HG03378 (cell line): ENCODE measurements around the gene ZNF277.

Source experiments
- ATAC-seq: cut with Tn5 transposase; IDR thresholded peaks from one replicate; pipeline ENCODE4 v1.9.1; 2021; ENCODE audit warnings: mild to moderate bottlenecking, moderate library complexity; ENCODE audit not compliant: unreplicated experiment

Gene ZNF277, protein sequence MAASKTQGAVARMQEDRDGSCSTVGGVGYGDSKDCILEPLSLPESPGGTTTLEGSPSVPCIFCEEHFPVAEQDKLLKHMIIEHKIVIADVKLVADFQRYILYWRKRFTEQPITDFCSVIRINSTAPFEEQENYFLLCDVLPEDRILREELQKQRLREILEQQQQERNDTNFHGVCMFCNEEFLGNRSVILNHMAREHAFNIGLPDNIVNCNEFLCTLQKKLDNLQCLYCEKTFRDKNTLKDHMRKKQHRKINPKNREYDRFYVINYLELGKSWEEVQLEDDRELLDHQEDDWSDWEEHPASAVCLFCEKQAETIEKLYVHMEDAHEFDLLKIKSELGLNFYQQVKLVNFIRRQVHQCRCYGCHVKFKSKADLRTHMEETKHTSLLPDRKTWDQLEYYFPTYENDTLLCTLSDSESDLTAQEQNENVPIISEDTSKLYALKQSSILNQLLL

DNA sequence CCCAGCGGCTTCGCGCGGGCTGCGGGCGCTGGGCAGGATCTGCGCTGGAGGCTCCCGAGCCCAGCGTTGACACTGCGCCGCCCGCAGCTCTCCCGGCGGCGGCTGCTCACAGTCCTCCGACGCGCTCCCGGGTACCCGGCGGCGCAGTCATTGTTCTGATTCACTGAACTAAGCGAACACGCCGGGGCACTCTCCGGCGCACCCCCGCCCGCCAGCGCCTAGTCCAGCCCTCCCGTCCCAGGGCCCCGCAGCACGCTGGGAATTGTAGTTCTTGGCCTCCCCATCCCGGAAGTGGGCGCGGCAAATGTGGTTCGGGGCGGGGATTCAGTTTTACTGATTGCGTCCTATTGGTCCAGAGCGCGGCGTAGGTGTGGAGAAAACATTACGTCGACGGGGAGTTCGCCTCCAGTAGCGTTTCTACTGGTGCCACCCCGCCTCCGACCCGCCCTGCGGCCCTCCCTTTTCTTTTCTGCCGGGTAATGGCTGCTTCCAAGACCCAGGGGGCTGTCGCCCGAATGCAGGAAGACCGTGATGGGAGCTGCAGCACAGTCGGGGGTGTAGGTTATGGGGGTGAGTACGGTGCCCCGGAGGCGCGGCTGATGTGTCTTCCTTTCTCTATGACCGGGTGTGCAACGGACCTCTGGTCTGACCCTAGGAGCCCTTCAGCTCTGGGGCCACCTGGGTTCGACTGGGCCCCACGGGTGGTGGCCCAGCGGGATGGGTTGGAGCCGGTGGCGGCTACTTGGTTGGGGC lies at the start of gene ZNF277, which contains the start of gene DOCK4:
ZNF277 (plus strand) TSS at position 458 of the 753 bp plus-strand sequence; CDS start at position 480, 22 bp downstream.
DOCK4 (minus strand) TSS at position 162 of the 753 bp plus-strand sequence. CDS start 261 bp downstream, outside the sequence.
- peak; percentile 97 for ATAC-seq

DNA sequence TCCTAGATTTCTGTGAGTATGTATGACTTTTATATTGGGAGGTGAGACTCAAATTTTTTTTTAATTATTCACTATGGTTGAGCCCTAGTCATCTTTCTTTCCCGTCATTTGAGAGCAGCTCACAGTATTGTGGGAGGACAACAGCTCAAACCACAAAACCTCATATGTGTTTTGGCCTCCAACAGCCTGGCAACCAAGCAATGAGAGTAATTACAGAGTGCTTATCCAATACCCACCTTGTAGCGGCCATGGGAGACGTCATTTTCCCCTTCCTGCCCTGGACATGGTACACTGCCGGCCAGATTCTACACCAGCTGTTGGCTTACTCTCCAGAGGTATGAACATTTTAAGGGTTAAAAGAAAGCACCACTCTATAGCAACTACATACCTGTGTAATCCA lies 49.4 kb upstream of the ZNF277 start:
- no peak for ATAC-seq

DNA sequence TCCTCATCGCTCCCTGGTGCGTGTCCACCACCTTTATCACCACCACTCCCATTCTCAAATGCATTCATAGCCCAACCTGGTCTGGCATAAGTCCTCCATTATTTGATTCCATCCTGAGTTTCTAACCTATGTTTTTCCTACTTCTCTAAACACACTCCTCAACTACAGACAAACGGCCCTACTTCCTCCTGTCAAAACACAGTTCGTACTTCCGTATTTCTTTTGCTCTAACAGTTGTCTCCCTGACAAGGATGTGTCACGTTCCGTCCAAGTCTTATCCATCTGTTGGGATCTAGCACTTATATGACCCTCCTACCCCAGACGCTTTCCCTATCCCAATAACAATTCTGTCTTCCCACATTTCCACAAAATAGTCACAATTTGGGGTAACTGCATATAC lies 47.1 kb upstream of the ZNF277 start:
- ATAC-seq, result no peak

DNA sequence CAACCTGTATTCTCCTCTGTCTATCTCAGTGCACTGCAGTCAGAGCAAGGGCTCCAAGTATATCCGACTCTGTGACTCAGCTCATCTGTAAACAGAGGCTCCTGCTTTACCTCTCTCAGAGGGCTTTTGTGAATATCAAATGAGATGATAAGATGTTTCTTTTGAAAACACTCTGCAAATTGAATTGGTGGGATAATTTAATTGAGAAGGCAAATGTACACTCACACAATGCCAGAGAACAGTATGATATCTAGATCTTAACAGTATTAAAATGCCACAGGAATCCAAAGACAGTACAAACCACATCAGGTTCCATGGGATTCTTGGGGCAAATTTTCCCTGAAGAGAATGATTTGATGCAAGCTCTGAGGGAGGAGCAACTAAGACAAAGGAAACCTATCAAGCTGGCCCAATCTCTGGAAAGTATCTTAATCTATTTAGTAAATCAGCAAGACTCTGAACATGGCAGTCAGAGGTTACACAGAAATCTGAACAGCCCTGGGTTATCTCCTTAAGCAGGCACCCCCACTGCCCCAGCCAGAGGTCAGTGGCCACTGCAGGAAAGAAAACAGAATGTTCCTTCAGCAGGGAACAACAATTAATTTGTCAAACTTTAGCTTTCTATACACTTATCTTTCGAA lies 46.2 kb upstream of the ZNF277 start:
- no peak for ATAC-seq

DNA sequence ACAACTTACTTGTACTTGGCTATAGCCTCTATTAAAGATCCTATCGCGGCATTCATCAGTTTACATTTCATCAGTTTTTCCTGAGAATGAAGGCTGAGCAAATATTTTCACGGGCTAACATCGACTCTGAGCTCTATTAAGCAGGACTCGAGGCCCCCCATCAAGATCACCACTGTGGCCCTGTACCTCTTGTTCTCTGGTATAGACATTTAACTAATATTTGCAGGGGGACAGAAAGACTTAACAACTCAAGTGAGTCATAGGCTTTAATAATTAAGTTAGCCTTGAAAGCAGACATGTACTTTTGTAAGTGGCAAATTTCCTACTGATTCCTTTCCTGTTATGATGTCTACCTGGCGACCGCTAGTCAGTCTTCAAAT lies 45.7 kb upstream of the ZNF277 start:
- no peak for ATAC-seq

DNA sequence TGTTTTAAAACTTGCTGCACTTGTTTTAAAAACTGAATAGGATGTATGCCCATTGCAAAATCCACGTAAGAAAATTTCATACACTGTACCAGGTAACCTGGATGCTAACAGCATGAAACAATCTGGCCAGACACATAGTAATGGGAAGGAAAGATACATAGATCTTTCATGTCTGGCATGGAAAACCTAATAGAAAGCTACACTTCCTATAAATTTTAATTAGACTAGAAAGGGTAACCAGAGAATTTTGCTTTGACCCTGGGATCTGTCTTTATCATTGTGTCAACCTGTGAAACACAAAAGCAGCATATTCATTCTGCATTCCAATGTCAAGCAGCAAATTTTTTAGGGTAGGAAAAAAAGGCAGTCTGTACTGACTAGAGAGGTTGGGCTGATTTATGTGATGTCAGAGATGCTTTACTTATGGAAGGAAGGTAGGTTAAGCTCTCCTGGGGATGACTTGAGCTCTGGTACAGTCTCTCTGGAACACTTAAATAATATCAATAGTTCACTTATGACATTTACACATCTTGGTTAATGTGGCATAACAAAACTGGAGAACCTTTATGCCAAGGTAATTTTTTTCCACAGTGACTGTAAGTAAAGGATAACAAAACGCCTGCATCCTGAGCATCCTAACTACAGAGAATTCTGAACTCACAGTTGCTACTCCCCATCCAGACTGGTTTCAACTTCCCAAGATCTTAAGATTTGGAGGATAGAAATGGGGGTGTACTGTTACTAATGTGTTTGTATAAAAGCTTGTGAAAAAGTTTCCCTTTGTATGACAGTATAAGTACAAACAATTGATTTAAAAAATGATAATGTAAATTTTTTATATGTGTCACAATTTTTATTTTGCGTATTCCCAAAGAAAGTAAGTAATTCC lies 45.0 kb upstream of the ZNF277 start:
- no peak for ATAC-seq

DNA sequence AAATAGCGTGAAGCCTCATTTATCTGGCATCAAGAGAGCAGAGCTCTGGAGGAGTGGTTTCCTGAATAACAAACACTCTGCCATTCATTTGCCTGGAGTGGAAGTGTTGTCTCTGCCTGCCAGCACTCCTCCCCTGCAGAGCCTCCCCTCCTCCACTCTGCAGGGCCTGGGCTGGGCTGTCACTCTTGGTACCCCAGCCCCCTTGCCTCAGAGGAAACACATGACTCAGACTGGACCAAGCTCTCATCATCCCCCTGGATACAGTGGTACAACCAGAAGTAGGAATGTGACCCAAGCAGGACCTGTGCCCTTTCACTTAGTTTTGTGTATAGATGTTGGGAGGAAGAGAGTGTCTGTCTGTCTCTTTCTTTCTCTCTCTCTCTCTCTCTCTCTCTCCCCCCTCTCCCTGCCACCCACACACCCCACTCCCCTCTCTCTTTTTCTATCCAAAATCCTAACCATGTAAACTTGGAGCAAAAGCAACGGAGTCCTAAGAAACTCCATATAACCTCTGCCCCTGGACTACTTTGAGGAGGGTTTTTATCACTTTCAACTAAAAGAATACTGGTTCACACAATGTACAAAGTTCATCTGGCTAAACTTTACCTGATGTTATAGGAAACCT lies 44.2 kb upstream of the ZNF277 start:
- no peak for ATAC-seq

DNA sequence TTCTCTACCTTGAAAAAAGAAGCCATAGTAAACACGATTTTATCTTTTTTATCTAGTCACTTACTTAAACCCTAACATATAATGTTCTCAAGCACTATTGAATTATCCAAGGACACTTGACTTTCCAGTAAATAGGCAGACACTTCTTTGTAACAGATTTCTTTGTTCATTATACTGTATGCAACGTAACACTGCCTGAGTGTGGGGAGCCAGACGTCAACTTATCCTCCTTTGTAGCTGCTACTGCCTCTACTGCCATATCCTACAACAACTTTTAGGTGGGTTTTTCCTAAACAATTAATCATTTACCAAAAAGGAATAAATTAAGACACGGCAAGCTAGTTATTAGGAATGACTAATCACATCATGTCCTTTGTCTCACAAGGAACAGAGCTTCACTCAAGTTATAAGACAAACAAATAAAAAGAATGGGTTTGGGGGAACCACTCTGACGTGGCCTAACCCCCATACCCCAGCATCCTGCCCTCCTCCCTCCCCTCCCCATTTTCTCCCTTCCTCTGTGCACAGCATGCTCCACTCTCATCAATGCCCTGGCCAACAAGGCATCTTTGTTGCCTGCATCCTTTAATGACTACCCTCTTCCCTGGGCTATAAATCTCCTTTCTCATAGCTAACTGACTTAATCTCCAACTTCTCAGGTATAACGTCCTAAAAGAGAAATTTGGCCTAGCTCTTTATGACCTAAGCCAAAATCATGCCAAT lies 43.5 kb upstream of the ZNF277 start:
- no peak for ATAC-seq

DNA sequence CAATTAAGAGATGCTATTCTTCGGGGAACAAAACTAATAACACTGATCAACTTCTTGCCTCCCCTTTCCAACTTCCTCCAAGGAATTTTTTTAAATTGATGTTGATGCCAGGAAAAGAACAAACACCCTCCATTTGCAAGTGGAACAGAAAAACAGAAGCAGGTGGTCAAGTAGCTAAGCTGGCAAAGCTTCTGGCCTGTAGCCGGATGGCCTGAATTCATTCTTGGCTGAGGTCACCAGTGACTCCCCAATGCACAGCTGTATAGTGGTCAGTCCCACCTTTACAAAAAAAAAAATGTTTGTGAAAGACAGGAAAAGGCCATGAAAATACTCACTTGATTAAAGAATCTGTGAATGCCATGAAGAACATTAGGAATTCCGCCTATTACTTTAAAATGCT lies 39.3 kb upstream of the ZNF277 start:
- ATAC-seq, result no peak

DNA sequence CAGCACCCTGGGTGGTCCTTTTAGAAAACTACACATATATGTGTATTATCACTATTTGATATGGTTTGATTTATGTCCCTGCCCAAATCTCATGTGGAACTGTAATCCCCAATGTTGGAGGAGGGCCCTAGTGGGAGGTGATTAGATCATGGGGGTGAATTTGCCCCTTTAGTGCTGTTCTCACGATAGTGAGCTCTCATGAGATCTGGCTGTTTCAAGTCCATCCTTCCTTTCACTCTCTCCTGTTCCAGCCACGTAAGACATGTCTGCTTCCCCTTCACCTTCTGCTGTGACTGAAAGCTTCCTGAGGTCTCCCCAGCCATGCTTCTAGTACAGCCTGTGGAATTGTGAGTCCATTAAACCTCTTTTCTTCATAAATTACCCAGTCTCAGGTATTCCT lies 37.6 kb upstream of the ZNF277 start:
- no peak for ATAC-seq

DNA sequence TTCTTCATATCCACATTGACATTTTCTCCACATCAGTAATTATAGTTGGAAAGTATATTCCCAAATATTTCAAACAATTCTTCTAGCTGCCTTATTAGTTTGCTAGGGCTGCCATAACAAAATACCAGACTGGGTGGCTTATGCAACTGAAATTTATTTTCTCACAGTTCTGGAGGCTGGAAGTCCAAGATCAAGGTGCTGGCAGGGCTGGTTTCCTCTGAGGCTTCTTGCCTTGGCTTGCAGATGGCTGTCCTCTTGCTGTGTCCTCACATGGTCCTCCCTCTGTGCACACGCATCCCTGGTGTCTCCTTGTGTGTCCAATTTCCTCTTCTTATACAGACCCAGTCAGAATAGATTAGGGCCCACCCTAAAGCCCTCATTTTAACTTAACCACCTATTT lies 34.8 kb upstream of the ZNF277 start:
- no peak for ATAC-seq

DNA sequence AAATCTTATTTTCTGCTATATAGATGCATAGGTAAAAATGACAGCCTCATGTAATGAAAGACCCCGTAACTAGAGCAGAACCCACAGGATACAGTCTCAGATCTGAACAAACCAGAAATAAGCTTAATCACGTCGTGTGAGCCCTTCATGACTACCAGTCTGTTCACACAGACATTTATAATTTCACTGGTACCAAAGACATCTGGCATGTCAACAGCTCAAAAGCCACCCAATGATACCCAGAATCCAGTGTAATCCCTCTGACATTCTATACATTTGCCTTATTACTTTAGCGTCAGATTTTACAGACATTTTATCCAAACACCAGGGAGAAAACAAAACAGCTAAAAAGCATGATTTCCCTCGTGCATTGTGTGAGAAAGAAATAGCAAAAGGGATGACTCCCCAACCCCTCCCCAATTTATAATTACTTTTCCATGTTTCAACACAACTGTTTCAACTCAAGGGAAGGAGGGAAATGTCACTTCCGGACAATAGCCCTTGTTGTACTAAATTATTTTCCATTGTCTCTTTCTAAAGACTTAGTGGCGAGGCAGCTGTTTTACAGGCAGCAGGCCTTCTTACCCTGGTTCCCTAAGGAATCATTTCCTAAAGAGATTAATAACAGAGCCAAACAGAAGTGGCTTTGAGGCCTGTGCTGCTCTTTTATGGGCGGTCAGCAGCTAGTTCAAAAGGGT lies 33.5 kb upstream of the ZNF277 start:
- no peak for ATAC-seq

DNA sequence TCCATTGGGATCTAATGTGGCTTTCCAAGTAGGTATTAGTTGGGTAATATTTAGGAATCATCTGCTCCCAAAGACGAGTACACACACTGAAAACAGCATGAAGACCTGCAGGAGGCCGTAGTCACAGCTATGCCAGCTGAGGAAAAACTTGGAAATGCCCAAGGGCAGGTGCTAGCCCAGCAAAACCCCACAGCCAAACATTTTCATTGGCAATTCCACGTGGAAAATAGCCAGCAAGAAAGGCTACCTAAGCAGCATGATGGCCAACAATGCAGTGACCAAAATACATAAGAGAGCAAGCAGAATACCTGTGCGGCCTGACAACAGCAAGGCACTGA lies 33.0 kb upstream of the ZNF277 start:
- ATAC-seq, result no peak

DNA sequence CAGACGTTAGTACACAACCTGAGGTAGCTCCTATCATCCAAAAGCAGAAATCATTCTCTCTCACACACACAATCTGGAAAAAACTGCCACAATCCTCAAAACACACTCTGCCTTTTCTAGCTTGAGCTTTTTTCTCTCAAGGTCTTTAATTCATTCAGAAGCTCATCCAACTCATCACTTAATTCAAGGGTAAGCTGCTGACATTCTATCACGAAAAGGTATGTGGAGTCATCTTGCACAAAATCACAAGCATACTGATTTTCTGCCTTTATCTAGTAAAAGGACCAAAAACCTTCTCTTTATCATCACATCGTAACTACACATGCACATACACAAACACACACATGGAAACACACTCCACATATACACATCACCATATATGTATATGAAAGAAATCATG lies 32.3 kb upstream of the ZNF277 start:
- no peak for ATAC-seq

DNA sequence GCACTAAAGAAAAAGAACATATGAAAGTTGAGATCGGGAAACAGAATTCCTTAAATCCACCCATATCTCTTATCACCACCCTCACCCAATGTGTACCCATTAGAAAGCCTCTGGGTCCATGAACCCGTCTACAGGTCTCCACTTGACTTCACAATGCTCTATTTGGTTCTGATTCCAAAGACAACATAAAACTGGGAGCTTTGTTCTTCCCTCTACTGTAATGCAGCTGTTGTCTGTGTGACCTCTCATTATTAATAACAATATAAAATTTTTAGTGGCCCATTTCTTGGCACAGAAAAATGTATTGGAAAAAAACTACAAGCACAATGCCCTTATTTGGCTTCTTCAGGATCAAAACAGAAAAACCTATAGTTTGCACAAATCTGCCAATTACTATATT lies 30.3 kb upstream of the ZNF277 start:
- no peak for ATAC-seq

DNA sequence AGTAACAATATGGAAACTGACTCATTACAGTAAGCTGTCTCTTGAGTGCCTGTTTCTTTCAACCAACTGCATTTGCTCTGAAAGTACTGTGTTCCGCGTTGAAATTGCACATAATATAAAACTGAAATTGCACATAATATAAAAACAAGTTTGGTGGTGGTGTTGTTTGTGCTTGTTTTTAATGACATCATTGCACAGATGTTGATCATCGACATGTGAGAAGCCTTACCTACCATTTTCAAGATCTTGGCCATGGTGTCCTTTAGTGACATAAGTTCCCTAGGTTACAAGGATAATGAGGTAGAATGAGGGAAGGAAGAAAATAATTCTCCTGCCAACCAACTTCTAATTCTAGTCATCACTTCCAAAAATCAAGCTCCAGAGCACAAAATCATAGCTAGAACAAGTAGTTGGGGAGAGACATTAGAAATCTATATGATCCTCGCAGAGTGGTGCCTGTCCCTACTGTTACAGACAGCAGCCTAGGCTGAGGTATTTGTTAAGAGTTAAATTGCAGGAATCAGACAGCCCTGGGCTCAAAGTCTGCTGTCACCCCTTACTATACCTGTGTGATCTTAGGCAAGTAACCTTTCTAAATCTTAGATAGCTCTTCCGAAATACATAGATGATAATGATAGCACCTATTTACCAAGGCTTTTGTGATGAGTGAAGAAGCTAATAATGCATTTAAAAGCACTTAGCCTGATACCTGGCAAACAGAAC lies 29.6 kb upstream of the ZNF277 start:
- ATAC-seq, result no peak

DNA sequence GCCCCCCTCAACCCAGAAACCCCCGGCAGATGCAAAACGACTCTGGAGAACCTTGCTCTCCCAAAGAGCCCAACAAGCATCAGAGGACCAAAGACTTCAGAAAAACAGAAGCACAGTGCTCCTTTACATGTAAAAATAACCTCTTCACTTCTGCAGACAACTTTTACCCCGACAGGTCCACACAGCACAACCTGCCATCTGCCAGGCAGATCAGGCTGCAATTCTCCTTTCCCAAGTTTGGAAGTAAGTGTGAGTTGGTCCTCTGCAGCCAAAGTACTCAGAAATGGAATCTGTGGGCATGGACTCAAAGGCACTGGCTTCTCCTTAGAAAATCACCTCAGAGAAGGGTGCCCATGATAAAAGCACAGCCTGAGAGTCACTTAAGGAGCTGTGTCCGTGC lies 26.3 kb upstream of the ZNF277 start:
- no peak for ATAC-seq

DNA sequence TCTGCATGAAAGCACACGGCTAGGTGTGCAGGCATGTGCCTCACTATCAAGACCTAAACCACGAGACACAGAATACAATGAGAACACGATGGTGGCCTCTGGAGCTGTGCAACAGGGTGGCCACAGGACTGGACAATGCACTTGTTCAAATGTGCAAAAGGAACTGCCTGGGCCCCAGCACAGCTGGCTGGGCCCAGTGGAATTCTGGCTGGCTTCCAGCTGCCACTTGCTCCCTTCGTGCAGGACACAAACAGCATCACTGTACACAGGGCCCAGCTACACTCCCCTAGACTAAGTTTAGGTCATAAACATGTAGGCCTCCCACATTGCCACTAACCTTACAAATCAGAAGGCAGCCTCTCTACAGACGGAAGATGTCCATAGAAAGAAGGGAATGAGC lies 23.7 kb upstream of the ZNF277 start:
- ATAC-seq, result no peak
